Measurements from ENCODE around the gene ERVK3-1.

GRCh38 chr19:58311345-58311865 is 6.2 kb downstream of the ERVK3-1 start:
- TF ChIP-seq CTCF (IDR thresholded peaks at IDR 0.05; ENCODE audit: poor library complexity): no peak
- TF ChIP-seq EZH2 (IDR thresholded peaks at IDR 0.05; ENCODE audit: borderline replicate concordance): no peak
